H54 (cell line): ENCODE results near the gene ERC2.
"Not testable (repeated sequence)": the region's sequence is repeated elsewhere in the genome, so short reads cannot be mapped to it uniquely, and the experiment has no call there.

Source experiments
- DNase-seq: peaks from one replicate; pipeline ENCODE4 v3.0.0; 2011; ENCODE audit warnings: low spot score, mixed read lengths; ENCODE audit not compliant: insufficient read length
- FAIRE-seq: peaks from 3 replicates; lab custom pipeline; 2011; peaks lifted over from hg19 to GRCh38; lab: Jason Lieb, UNC
- POLR2A ChIP-seq: IDR thresholded peaks from 2 replicates; pipeline ENCODE4 v1.6.1; 2011; ENCODE audit warnings: low read depth, mild to moderate bottlenecking, low read length

The ERC2 gene

GRCh38 chr3:56110886-56111285, 357.4 kb downstream of the ERC2 start:
- no peak for FAIRE-seq
- DNase-seq: no peak
- TF ChIP-seq POLR2A: no peak

- no peak for DNase-seq
- FAIRE-seq: no peak
- no peak for TF ChIP-seq POLR2A
Measured at GRCh38 chr3:56107157-56107556, 361.1 kb downstream of the ERC2 start.

- DNase-seq: no peak
- no peak for TF ChIP-seq POLR2A
- FAIRE-seq: no peak
Measured at GRCh38 chr3:56102032-56102431, 366.2 kb downstream of the ERC2 start.

- no peak for DNase-seq
- no peak for TF ChIP-seq POLR2A
- FAIRE-seq: no peak
Measured at GRCh38 chr3:56101576-56101975, 366.7 kb downstream of the ERC2 start.

GRCh38 chr3:56096999-56097398, 371.3 kb downstream of the ERC2 start:
- no peak for DNase-seq
- FAIRE-seq: no peak
- TF ChIP-seq POLR2A: no peak

GRCh38 chr3:56094170-56094569, 374.1 kb downstream of the ERC2 start:
- no peak for DNase-seq
- FAIRE-seq: no peak
- TF ChIP-seq POLR2A: no peak

- DNase-seq (no peak), FAIRE-seq (no peak)
- no peak for TF ChIP-seq POLR2A
Measured at GRCh38 chr3:56089739-56090138, 378.5 kb downstream of the ERC2 start.

GRCh38 chr3:56087451-56088053, 380.7 kb downstream of the ERC2 start:
- no peak for FAIRE-seq
- no peak for DNase-seq
- no peak for TF ChIP-seq POLR2A

- no peak for TF ChIP-seq POLR2A
- DNase-seq: no peak
- no peak for FAIRE-seq
Measured at GRCh38 chr3:56086355-56086754, 381.9 kb downstream of the ERC2 start.

GRCh38 chr3:56081246-56081645, 387.0 kb downstream of the ERC2 start:
- TF ChIP-seq POLR2A: no peak
- FAIRE-seq (no peak), DNase-seq (no peak)

- TF ChIP-seq POLR2A: no peak
- DNase-seq (no peak), FAIRE-seq (no peak)
Measured at GRCh38 chr3:56076746-56077145, 391.5 kb downstream of the ERC2 start.

- DNase-seq: no peak
- no peak for FAIRE-seq
- no peak for TF ChIP-seq POLR2A
Measured at GRCh38 chr3:56075089-56075488, 393.2 kb downstream of the ERC2 start.

- no peak for DNase-seq
- no peak for TF ChIP-seq POLR2A
- FAIRE-seq: no peak
Measured at GRCh38 chr3:56069766-56070165, 398.5 kb downstream of the ERC2 start.

GRCh38 chr3:56066405-56066804, 401.9 kb downstream of the ERC2 start:
- FAIRE-seq, DNase-seq: not testable (repeated sequence)

- FAIRE-seq: no peak
- TF ChIP-seq POLR2A: no peak
Measured at GRCh38 chr3:56064684-56065083, 403.6 kb downstream of the ERC2 start.

GRCh38 chr3:56061279-56061626, 407.0 kb downstream of the ERC2 start:
- DNase-seq (no peak), FAIRE-seq (no peak)
- no peak for TF ChIP-seq POLR2A

More at GRCh38 chr3:56064684-56065083, 403.6 kb downstream of the ERC2 start:
- no peak for DNase-seq
